Neural cell (in vitro differentiated cells): ENCODE measurements around the gene POLR1C. TPM values are rescaled to one million over a fixed set of nuclear protein-coding genes. Genes with fewer than 3 reads are reported as not detected.

ENCODE experiments used
- H2AFZ ChIP-seq: fragments of 200-600, 300-800 bp; sonication (generic), shearing (Covaris generic); 2 replicates; pipeline ENCODE4 v1.6.0; 2014; ENCODE audit warnings: low read depth, mild to moderate bottlenecking, antibody characterized with exemption, low read length, moderate library complexity
- H3F3A ChIP-seq: fragments of 200-600 bp; shearing (Covaris generic); 2 replicates; pipeline ENCODE4 v1.6.1; 2016; ENCODE audit warnings: mild to moderate bottlenecking, moderate library complexity, mixed read lengths, antibody characterized with exemption, low read length; ENCODE audit not compliant: insufficient read depth, poor library complexity, severe bottlenecking
- H3K27ac ChIP-seq: fragments of 200-600, 300-800 bp; sonication (generic), shearing (Covaris generic); 2 replicates; pipeline ENCODE4 v1.5.1; 2014; ENCODE audit warnings: mild to moderate bottlenecking, low read length, moderate library complexity
- H3K27me3 ChIP-seq: fragments of 300-800, 200-600 bp; sonication (generic), shearing (Covaris generic); 2 replicates; pipeline ENCODE4 v1.6.0; 2014; ENCODE audit warnings: mild to moderate bottlenecking, low read depth, low read length, moderate library complexity; ENCODE audit not compliant: insufficient read depth
- H3K36me3 ChIP-seq: fragments of 300-800, 200-600 bp; sonication (generic), shearing (Covaris generic); 2 replicates; pipeline ENCODE4 v1.5.1; 2014; ENCODE audit warnings: mild to moderate bottlenecking, antibody characterized with exemption, low read length, moderate library complexity; ENCODE audit not compliant: insufficient read depth
- H3K4me2 ChIP-seq: fragments of 300-800, 200-600 bp; sonication (generic), shearing (Covaris generic); 2 replicates; pipeline ENCODE4 v1.6.0; 2014; ENCODE audit warnings: mild to moderate bottlenecking, low read length
- H3K4me3 ChIP-seq: fragments of 300-800, 200-600 bp; sonication (generic), shearing (Covaris generic); 2 replicates; pipeline ENCODE4 v1.5.1; 2014; ENCODE audit warnings: mild to moderate bottlenecking, low read length, moderate library complexity
- H3K79me2 ChIP-seq: fragments of 200-600 bp; shearing (Covaris generic); replicated peaks from 2 replicates; pipeline ENCODE4 v1.6.0; 2014; ENCODE audit warnings: mild to moderate bottlenecking, low read length, moderate library complexity; ENCODE audit not compliant: insufficient read depth
- H3K9ac ChIP-seq: fragments of 300-800, 200-600 bp; sonication (generic), shearing (Covaris generic); 2 replicates; pipeline ENCODE4 v1.6.1; 2016; ENCODE audit warnings: mild to moderate bottlenecking, low read length, mixed read lengths
- H3K9me2 ChIP-seq: fragments of 200-600 bp; shearing (Covaris generic); 2 replicates; pipeline ENCODE4 v1.6.1; 2016; ENCODE audit warnings: mild to moderate bottlenecking, low read length, mixed read lengths; ENCODE audit not compliant: insufficient read depth
- H3K9me3 ChIP-seq: fragments of 200-600, 300-800 bp; sonication (generic), shearing (Covaris generic); 2 replicates; pipeline ENCODE4 v1.6.1; 2016; ENCODE audit warnings: mild to moderate bottlenecking, mixed run types, low read length, moderate library complexity, mixed read lengths
- H4K20me1 ChIP-seq: fragments of 200-600 bp; shearing (Covaris generic); 2 replicates; pipeline ENCODE4 v1.6.1; 2016; ENCODE audit warnings: mild to moderate bottlenecking, mixed run types; ENCODE audit not compliant: insufficient read depth
- CTCF ChIP-seq: fragments of 450-650 bp; IDR thresholded peaks from 2 replicates; pipeline ENCODE4 v1.5.1; 2014; ENCODE audit warnings: antibody characterized with exemption, mild to moderate bottlenecking, moderate library complexity; ENCODE audit not compliant: poor library complexity, severe bottlenecking
- EP300 ChIP-seq: fragments of 450-650 bp; conservative IDR thresholded peaks from 2 replicates; pipeline ENCODE4 v1.6.1; 2014; ENCODE audit warnings: antibody characterized with exemption, mild to moderate bottlenecking, moderate library complexity; ENCODE audit not compliant: poor library complexity, severe bottlenecking
- EZH2 ChIP-seq: fragments of 200-600, 300-800 bp; shearing (Covaris generic), sonication (generic); IDR thresholded peaks from 2 replicates; pipeline ENCODE4 v1.6.1; 2014; ENCODE audit warnings: antibody characterized with exemption, low read length, borderline replicate concordance, mild to moderate bottlenecking; ENCODE audit not compliant: insufficient read depth, poor library complexity, severe bottlenecking
- MXI1 ChIP-seq: fragments of 450-650 bp; conservative IDR thresholded peaks from 2 replicates; pipeline ENCODE4 v1.6.1; 2014; ENCODE audit warnings: antibody characterized with exemption, mild to moderate bottlenecking; ENCODE audit not compliant: poor library complexity, severe bottlenecking
- POLR2AphosphoS5 ChIP-seq: IDR thresholded peaks from 2 replicates; pipeline ENCODE4 v1.6.1; 2012
- RAD21 ChIP-seq: fragments of 450-650 bp; conservative IDR thresholded peaks from 2 replicates; pipeline ENCODE4 v1.6.1; 2014; ENCODE audit warnings: antibody characterized with exemption, mild to moderate bottlenecking, moderate library complexity
- SMC3 ChIP-seq: fragments of 450-650 bp; conservative IDR thresholded peaks from 2 replicates; pipeline ENCODE4 v1.6.1; 2014; ENCODE audit warnings: antibody characterized with exemption, mild to moderate bottlenecking, moderate library complexity; ENCODE audit not compliant: poor library complexity
- TAF1 ChIP-seq: IDR thresholded peaks from 2 replicates; pipeline ENCODE4 v1.6.1; 2012; ENCODE audit warnings: low read depth
- polyA plus RNA-seq: library from polyadenylated mRNA; depleted of rRNA; stranded (reverse); fragments of >200 nt; gene quantifications from 2 replicates; pipeline ENCODE4 v1.2.3, GENCODE V29; 2014
- TF ChIP-seq, protein P1 (sequence below): IDR thresholded peaks from 2 replicates; pipeline ENCODE4 v1.6.1; 2012; ENCODE audit warnings: borderline replicate concordance

POLR1C gene
- polyA plus RNA-seq, 1 donor from 2014 or later, result 88.7 TPM

GRCh38 chr6:43490523-43490939 is 26.4 kb upstream of the POLR1C start:
- no peak overlapping the region for H3K27ac ChIP-seq
- H3K79me2 ChIP-seq, result no peaks in the 10 kb centered on the region
- no peak overlapping the region for H3K4me3 ChIP-seq
- H3K9me3 ChIP-seq, result no peaks in the 10 kb centered on the region
- no peaks in the 10 kb centered on the region for H3K36me3 ChIP-seq
- no peaks in the 10 kb centered on the region for H3K27me3 ChIP-seq
- H3F3A ChIP-seq, result no peaks in the 10 kb centered on the region
- H3K9me2 ChIP-seq, result no peaks in the 10 kb centered on the region
- no peak overlapping the region for H3K4me2 ChIP-seq
- TF ChIP-seq EZH2 (no peak), RAD21 (no peak), CTCF (no peak), MXI1 (no peak), EP300 (no peak), SMC3 (no peak), TAF1 (no peak)
- TF ChIP-seq, protein P1, sequence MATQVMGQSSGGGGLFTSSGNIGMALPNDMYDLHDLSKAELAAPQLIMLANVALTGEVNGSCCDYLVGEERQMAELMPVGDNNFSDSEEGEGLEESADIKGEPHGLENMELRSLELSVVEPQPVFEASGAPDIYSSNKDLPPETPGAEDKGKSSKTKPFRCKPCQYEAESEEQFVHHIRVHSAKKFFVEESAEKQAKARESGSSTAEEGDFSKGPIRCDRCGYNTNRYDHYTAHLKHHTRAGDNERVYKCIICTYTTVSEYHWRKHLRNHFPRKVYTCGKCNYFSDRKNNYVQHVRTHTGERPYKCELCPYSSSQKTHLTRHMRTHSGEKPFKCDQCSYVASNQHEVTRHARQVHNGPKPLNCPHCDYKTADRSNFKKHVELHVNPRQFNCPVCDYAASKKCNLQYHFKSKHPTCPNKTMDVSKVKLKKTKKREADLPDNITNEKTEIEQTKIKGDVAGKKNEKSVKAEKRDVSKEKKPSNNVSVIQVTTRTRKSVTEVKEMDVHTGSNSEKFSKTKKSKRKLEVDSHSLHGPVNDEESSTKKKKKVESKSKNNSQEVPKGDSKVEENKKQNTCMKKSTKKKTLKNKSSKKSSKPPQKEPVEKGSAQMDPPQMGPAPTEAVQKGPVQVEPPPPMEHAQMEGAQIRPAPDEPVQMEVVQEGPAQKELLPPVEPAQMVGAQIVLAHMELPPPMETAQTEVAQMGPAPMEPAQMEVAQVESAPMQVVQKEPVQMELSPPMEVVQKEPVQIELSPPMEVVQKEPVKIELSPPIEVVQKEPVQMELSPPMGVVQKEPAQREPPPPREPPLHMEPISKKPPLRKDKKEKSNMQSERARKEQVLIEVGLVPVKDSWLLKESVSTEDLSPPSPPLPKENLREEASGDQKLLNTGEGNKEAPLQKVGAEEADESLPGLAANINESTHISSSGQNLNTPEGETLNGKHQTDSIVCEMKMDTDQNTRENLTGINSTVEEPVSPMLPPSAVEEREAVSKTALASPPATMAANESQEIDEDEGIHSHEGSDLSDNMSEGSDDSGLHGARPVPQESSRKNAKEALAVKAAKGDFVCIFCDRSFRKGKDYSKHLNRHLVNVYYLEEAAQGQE, result no peak
- H3K9ac ChIP-seq, result no peak overlapping the region
- no peaks in the 10 kb centered on the region for H4K20me1 ChIP-seq
- no peak overlapping the region for H2AFZ ChIP-seq

GRCh38 chr6:43491750-43492661 is 24.9 kb upstream of the POLR1C start:
- no peaks in the 10 kb centered on the region for H4K20me1 ChIP-seq
- H3K9ac ChIP-seq, result no peak overlapping the region
- no peaks in the 10 kb centered on the region for H3K9me2 ChIP-seq
- H3K4me3 ChIP-seq, result no peak overlapping the region
- no peaks in the 10 kb centered on the region for H3K79me2 ChIP-seq
- no peak overlapping the region for H3K4me2 ChIP-seq
- no peaks in the 10 kb centered on the region for H3F3A ChIP-seq
- no peaks in the 10 kb centered on the region for H3K27me3 ChIP-seq
- TF ChIP-seq CTCF, result no peak
- no peak for TF ChIP-seq MXI1
- no peak for TF ChIP-seq SMC3
- TF ChIP-seq POLR2AphosphoS5, result no peak
- TF ChIP-seq, protein P1, result no peak
- TF ChIP-seq EZH2, result no peak
- TF ChIP-seq TAF1, result no peak
- no peak for TF ChIP-seq EP300
- TF ChIP-seq RAD21, result no peak
- H2AFZ ChIP-seq, result no peak overlapping the region
- H3K9me3 ChIP-seq, result no peaks in the 10 kb centered on the region
- no peak overlapping the region for H3K27ac ChIP-seq
- H3K36me3 ChIP-seq, result no peaks in the 10 kb centered on the region
